ENCODE data around the gene AUP1. TPM values are rescaled to one million over a fixed set of nuclear protein-coding genes. Genes with fewer than 3 reads are reported as not detected.

AUP1 gene
- total and polyA plus RNA-seq, 2 of the 8 experiments (the other 6 are each of a cell fraction or from before 2014, with no cell fraction given): 83.4 to 121 TPM

DNA sequence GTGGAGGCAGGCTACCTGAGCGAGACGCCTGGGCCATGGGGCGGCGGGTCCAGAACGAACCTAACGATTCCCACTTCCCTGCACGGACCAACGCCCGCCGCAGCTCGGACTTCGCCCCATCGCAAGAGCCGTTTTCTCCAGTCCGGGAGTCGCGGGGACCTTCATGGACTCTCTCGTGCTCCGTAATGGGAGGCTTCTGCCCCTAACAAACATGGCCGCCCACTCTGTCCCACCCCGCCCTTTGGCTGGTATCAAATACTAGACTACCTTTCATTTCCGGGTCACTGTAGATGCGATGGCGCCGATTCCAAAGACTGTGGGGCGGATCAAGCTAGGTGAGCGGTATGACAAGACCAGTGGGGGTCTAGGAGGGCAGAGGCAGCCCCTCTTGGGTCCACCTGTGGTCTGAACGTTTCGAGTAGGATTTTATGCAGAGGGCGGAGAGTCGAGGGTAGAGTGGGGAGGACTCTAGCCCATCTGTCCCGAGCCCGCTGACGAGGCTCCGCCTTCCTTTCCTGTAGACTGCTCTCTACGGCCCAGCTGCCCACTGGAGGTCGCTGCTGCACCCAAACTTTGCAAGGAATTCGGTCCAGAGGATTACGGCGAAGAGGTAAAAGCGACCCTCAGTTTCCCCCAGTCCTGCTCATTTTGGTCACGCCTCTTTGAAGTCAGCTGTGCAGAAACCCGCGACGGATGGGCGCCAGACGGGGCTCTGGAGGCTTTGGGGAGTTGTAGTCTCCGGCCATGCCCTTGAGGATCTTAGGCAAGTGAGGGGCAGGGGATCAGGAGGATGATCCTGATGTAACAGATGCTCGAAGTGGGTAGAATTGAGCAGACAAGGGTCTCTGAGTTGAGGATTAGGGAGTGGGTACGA is 46.5 kb downstream of the AUP1 start, which contains the start of the genes CCDC142 and TTC31 (continued):
- TF ChIP-seq EP300 (IDR thresholded peaks at IDR 0.05; ENCODE audit: borderline replicate concordance in 1 of 2, low read depth in 2 of 2, low read length in 2 of 2): no peak
- peak; percentile 84 for TF ChIP-seq ASH2L (IDR thresholded peaks at IDR 0.05; ENCODE audit: low read length)
- TF ChIP-seq TBP (IDR thresholded peaks at IDR 0.05; ENCODE audit: low read depth, low read length): peak; percentile 68
- no peak for TF ChIP-seq JUND (IDR thresholded peaks at IDR 0.05; ENCODE audit: low read length)
- peak; percentile 20 to 60; a peak in 1 of 4 replicates for TF ChIP-seq SIN3A (conservative IDR thresholded peaks at IDR 0.05 in 1 of 2, IDR thresholded peaks at IDR 0.05 in 1 of 2; ENCODE audit: low read depth in 1 of 2, low read length in 2 of 2)
- TF ChIP-seq RNF2 (IDR thresholded peaks at IDR 0.05; ENCODE audit: borderline replicate concordance, low read depth, low read length, missing control alignments, poor library complexity, severe bottlenecking): no peak
- TF ChIP-seq YY1 (IDR thresholded peaks at IDR 0.05; ENCODE audit: low read depth, low read length): peak; percentile 99
- TF ChIP-seq CTBP2 (IDR thresholded peaks at IDR 0.05; ENCODE audit: borderline replicate concordance, insufficient read depth, insufficient read length, low read length): no peak
- TF ChIP-seq SP2 (IDR thresholded peaks at IDR 0.05; ENCODE audit: low read length): no peak
- TF ChIP-seq CBX5 (IDR thresholded peaks at IDR 0.05; ENCODE audit: low read depth, low read length): no peak
- TF ChIP-seq SUZ12 (IDR thresholded peaks at IDR 0.05; ENCODE audit: low read length): no peak
- no peak for TF ChIP-seq SRF (IDR thresholded peaks at IDR 0.05; ENCODE audit: low read depth, low read length)
- no peak for TF ChIP-seq EZH2 (IDR thresholded peaks at IDR 0.05; ENCODE audit: low read depth, low read length, severe bottlenecking)
- TF ChIP-seq HDAC6 (IDR thresholded peaks at IDR 0.05; ENCODE audit: low read depth, low read length): no peak
- TF ChIP-seq CBX8 (IDR thresholded peaks at IDR 0.05; ENCODE audit: borderline replicate concordance, low read depth, low read length): no peak
- TF ChIP-seq EGR1 (IDR thresholded peaks at IDR 0.05; ENCODE audit: borderline replicate concordance, low read depth, low read length): no peak; the same call in 1 of the 2 replicates
- TF ChIP-seq, protein P1, sequence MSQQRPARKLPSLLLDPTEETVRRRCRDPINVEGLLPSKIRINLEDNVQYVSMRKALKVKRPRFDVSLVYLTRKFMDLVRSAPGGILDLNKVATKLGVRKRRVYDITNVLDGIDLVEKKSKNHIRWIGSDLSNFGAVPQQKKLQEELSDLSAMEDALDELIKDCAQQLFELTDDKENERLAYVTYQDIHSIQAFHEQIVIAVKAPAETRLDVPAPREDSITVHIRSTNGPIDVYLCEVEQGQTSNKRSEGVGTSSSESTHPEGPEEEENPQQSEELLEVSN (IDR thresholded peaks at IDR 0.05): peak; percentile 52
- peak; percentile 75 for TF ChIP-seq TAF7 (optimal IDR thresholded peaks at IDR 0.05; ENCODE audit: borderline replicate concordance, low read depth, low read length)
- TF ChIP-seq, protein P2, sequence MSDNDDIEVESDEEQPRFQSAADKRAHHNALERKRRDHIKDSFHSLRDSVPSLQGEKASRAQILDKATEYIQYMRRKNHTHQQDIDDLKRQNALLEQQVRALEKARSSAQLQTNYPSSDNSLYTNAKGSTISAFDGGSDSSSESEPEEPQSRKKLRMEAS (IDR thresholded peaks at IDR 0.05): no peak; the same call in 1 of the 2 replicates
- TF ChIP-seq, protein P3, sequence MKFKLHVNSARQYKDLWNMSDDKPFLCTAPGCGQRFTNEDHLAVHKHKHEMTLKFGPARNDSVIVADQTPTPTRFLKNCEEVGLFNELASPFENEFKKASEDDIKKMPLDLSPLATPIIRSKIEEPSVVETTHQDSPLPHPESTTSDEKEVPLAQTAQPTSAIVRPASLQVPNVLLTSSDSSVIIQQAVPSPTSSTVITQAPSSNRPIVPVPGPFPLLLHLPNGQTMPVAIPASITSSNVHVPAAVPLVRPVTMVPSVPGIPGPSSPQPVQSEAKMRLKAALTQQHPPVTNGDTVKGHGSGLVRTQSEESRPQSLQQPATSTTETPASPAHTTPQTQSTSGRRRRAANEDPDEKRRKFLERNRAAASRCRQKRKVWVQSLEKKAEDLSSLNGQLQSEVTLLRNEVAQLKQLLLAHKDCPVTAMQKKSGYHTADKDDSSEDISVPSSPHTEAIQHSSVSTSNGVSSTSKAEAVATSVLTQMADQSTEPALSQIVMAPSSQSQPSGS (IDR thresholded peaks at IDR 0.05; ENCODE audit: low read length): no peak; the same call in 1 of the 2 replicates
